Stimulated activated CD8-positive, alpha-beta memory T cell treated with anti-CD3 and anti-CD28 coated beads, Interleukin-7, amount 100 ng/mL, for 48 hours (primary cell): Measurements from ENCODE around the gene ARL4C.

ENCODE experiments used
- DNase-seq, 2 donors: peaks; one replicate each; pipeline ENCODE4 v3.0.0-alpha.2; 2020; ENCODE audit warnings: low read depth in 1 of 2; ENCODE audit errors: extremely low read depth in 1 of 2

The ARL4C gene

GRCh38 chr2:234448506-234449184 is 48.2 kb downstream of the ARL4C start:
- DNase-seq: no peak

DNA sequence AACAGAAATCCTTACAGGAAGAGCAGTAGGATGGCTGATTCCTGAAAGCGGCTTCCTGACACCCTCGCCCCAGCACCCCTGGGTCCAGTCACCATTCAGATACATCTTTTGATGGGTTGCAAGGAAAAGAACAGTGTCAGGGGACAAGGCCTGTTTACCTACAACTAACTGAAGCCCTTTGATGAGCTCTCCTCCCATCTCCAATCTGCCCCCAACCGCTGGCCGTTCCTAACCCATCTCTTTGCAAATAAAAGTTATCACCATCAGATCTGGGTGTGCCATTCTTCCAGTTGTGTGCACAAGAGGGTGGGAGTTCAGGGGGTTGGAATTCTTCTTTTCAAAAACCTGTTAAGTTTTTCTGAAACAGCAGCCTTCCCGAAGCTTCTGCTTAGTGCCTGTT is 48.9 kb downstream of the ARL4C start:
- no peak for DNase-seq

DNA sequence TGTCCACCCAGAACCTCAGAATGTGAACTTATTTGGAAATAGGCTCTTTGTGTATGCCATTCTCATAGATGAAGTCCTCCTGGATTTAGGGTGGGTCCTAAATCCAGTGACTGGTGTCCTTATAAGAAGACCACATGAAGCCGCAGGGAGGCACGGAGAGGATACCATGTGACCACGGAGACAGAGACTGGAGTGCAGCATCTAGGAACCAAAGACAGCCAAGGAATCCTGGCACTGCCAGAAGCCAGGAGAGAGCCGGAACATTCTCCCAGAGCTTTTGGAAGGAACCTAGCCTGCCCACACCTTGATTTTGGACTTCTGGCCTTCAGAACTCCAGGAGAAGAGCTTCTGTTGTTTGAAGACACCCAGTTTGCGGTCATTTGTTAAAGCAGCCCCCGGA is 49.7 kb downstream of the ARL4C start:
- no peak for DNase-seq

DNA sequence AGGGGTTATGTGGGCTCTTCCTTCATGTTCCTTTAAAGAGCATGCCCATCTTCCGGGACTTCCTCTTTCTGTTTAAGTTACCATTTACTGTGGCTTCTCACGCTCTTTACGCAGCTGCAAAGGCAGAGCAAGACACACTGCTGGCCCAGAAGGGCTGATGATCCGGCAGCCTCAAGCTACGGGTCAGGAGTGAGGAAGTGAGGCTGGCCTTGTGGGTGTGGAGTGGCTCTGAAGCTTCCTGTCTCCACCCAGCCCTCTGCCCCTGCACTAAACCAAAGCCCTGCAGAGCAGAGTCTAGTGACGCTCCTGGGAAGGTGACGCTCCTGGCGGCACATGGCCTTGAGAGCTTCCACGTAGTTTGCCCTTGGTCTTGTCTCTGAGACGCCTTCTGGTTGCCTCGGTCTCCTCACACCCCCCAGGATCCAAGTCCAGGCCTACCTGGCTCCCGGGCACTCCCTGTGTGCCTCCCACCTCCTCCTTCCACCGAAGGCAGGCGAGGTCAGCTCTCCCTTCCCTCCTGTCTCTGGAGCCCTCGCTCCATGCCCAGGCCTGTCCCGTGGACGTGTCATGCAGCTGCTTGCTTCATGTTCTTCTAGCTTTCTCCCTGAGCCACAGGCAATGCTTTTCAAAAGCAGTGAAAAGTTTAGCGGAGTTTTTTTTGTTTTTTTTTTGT is 50.3 kb downstream of the ARL4C start:
- DNase-seq: peak; percentile 52 to 75

DNA sequence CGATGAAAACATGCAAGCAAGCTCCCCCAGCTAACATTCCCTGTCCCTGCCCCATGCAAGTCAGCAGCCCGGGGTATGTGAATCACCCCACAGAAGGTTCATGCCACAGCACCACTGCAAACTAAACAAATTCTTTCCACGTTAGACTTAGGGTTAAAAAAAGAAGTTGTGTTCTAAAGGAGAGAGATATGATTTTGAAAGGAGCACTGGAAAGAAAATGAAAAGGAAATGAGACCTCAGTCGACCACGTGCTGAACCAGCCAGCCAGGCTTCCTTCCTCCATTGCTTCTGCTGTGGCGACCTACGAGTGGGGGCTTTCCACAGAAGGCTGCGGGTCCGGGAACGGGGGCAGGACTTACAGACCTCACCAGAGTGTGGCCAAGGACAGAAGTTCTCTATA is 52.0 kb downstream of the ARL4C start:
- DNase-seq: peak in 1 of 2 donors; percentile 37

GRCh38 chr2:234444242-234444730 is 52.6 kb downstream of the ARL4C start:
- no peak for DNase-seq
